GM12892 (cell line): Measurements from ENCODE around the gene SATB1.
"Not testable (repeated sequence)": the region's sequence is repeated elsewhere in the genome, so short reads cannot be mapped to it uniquely, and the experiment has no call there.

Experiments used
- DNase-seq: peaks from one replicate; pipeline ENCODE4 v3.0.0; 2011; ENCODE audit not compliant: insufficient read length
- FAIRE-seq: peaks from 2 replicates; lab custom pipeline; 2011; peaks lifted over from hg19 to GRCh38; lab: Jason Lieb, UNC
- POLR2A ChIP-seq: IDR thresholded peaks from 2 replicates; pipeline ENCODE4 v1.6.1; 2011; ENCODE audit warnings: low read depth, low read length, control low read depth
- POLR2AphosphoS5 ChIP-seq: IDR thresholded peaks from 2 replicates; pipeline ENCODE4 v1.6.1; 2011; ENCODE audit warnings: low read depth, low read length, control low read depth
- TAF1 ChIP-seq: IDR thresholded peaks from 2 replicates; pipeline ENCODE4 v1.6.1; 2011; ENCODE audit warnings: low read depth, mild to moderate bottlenecking, control low read depth, low read length, borderline replicate concordance

The SATB1 gene

GRCh38 chr3:18344306-18345014, 80.7 kb downstream of the SATB1 start:
- TF ChIP-seq POLR2AphosphoS5, result no peak
- DNase-seq (no peak), FAIRE-seq (no peak)

GRCh38 chr3:18343809-18344208, 81.3 kb downstream of the SATB1 start:
- DNase-seq (no peak), FAIRE-seq (no peak)
- TF ChIP-seq POLR2A (no peak), TAF1 (no peak), POLR2AphosphoS5 (no peak)

GRCh38 chr3:18338827-18339514, 86.2 kb downstream of the SATB1 start:
- no peak for FAIRE-seq
- no peak for DNase-seq
- no peak for TF ChIP-seq TAF1
- TF ChIP-seq POLR2A, result no peak
- TF ChIP-seq POLR2AphosphoS5, result no peak

GRCh38 chr3:18337231-18337630, 87.9 kb downstream of the SATB1 start:
- TF ChIP-seq POLR2AphosphoS5 (no peak), TAF1 (no peak), POLR2A (no peak)
- DNase-seq (no peak), FAIRE-seq (no peak)

- DNase-seq (no peak), FAIRE-seq (no peak)
- no peak for TF ChIP-seq POLR2A
- TF ChIP-seq TAF1, result no peak
- TF ChIP-seq POLR2AphosphoS5, result no peak
Measured at GRCh38 chr3:18334837-18335601, 90.1 kb downstream of the SATB1 start.

- not testable (repeated sequence) for DNase-seq, FAIRE-seq
Measured at GRCh38 chr3:18330772-18331441, 94.2 kb downstream of the SATB1 start.

- FAIRE-seq, result no peak
- no peak for DNase-seq
- TF ChIP-seq POLR2A (no peak), POLR2AphosphoS5 (no peak), TAF1 (no peak)
Measured at GRCh38 chr3:18308096-18308650, 117.0 kb downstream of the SATB1 start.

GRCh38 chr3:18307529-18307928, 117.6 kb downstream of the SATB1 start:
- FAIRE-seq, result no peak
- no peak for DNase-seq
- TF ChIP-seq POLR2A (no peak), TAF1 (no peak), POLR2AphosphoS5 (no peak)

- no peak for DNase-seq
- no peak for FAIRE-seq
- no peak for TF ChIP-seq POLR2A
Measured at GRCh38 chr3:18302517-18302916, 122.6 kb downstream of the SATB1 start.

GRCh38 chr3:18301781-18302180, 123.4 kb downstream of the SATB1 start:
- no peak for FAIRE-seq
- TF ChIP-seq POLR2AphosphoS5 (no peak), POLR2A (no peak), TAF1 (no peak)
- no peak for DNase-seq

GRCh38 chr3:18300916-18301315, 124.2 kb downstream of the SATB1 start:
- DNase-seq, result no peak
- TF ChIP-seq TAF1 (no peak), POLR2AphosphoS5 (no peak), POLR2A (no peak)
- FAIRE-seq, result no peak

- TF ChIP-seq TAF1 (no peak), POLR2A (no peak), POLR2AphosphoS5 (no peak)
- no peak for FAIRE-seq
- no peak for DNase-seq
Measured at GRCh38 chr3:18297126-18297525, 128.0 kb downstream of the SATB1 start.
